NCI-H1105 treated with DMSO at 0.1 percent for 48 hours (cell line): ENCODE data around the gene LYSMD1.
"Not testable (repeated sequence)": the region's sequence is repeated elsewhere in the genome, so short reads cannot be mapped to it uniquely, and the experiment has no call there.

Experiments used
- DNase-seq: peaks from one replicate; lab custom pipeline; 2025; lab: John Stamatoyannopoulos, UW

The LYSMD1 gene, protein sequence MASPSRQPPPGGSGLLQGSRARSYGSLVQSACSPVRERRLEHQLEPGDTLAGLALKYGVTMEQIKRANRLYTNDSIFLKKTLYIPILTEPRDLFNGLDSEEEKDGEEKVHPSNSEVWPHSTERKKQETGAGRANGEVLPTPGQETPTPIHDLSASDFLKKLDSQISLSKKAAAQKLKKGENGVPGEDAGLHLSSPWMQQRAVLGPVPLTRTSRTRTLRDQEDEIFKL

DNA sequence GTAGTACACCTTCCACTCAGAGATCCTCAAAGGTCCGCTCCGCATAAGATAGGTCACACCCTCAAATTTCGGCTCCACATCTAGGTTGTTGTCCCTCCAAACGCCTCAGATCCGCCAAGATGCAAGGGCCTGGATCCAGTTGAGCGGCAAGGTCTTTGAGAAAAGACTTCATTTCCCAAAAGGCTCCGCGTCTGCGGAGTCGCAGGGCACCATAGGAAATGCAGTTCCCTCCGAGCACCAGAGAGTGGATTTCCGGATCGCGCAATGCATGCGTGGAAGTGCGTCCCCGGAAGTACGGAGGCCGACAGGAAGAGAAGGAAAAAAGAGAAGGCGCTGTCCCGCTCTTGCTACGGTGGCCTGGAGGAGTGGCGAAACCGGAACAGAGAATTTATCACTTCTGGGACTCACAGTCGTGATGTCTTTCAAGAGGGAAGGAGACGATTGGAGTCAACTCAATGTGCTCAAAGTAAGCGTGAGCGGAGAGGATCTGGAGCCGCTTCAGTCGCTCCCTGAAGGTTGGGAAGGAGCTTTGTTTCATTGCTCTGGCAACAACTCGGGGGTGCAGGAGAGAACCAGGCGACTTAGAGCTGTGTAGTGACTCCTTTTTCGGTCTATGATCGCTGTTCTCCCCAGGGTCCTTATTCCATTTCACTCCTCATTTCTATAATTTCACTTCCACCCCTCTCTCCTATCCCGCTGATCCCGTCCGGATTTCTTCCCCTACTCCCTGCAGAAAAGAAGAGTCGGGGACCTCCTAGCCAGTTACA, at the start of gene LYSMD1, which contains the start of gene SCNM1:
Gene LYSMD1 (minus strand): TSS at position 165 of the 767 bp plus-strand sequence. CDS start 644 bp downstream, outside the sequence.
Gene SCNM1 (plus strand): TSS at position 407 of the 767 bp plus-strand sequence. CDS start 9 bp downstream, at position 416.
- DNase-seq: peak; percentile 97

DNA sequence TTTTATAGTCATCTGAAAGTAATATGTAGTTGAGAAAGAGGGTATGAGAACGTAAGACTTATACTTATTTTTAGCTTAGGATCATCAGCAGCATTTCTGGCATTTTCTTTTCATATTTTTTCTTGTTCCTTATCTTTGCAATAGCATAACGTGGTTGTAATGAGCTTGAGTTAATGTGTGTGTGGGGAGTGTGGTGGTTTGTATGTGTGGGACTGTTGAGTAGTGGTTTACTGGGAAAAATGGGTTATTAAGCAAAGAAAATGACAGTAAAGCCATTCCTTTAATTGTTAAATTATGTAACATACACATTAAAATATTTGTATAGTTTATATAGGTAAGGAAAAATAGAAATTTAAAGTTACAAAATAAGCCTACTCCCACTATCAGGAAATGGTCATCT, 47.9 kb upstream of the LYSMD1 start:
- DNase-seq: no peak

DNA sequence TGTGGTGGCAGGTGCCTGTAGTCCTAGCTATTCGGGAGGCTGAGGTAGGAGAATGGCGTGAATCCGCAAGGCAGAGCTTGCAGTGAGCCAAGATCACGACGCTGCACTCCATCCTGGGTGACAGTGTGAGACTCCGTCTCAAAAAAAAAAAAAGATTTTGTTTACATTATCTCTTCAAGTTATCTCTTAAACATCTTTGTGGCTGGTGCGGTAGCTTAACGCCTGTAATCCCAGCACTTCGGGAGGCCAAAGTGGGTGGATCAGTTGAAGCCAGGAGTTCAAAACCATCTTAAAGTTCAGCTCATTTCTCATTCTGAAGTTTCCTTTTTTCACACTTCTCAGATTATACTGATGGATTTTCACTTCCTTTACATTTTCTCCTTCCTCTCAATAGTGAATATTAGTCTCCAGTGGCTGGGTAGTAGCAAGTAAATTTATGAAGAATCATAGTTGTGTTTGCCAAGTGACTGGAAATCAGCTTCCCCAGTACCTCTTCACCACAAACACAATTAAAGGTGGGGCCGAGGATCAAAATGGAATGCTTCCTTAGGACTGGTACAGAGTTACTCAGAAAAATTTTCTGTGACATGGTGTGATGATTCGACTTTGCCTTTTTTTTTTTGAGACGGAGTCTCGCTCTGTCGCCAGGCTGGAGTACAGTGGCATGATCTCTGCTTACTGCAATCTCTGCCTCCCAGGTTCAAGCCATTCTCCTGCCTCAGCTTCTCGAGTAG, 46.4 kb upstream of the LYSMD1 start:
- DNase-seq: no peak

DNA sequence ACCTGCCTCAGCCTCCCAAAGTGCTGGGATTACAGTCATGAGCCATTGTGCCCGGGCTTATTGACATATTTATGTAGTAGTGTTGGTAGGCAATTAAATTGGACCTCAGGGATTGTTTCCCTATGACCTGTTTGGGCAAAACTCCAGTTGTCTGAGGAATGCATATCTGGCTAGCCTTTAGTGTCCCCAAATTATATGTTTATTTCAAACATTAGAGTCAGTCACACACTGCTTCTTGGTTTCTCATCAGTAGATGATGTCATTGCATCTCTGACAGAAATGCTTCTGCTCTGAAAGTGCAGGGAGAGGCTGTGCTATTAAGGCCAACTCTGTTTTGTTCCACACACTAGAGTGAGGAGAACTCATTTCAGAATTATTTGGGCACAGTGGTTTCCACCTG, 45.1 kb upstream of the LYSMD1 start:
- no peak for DNase-seq

DNA sequence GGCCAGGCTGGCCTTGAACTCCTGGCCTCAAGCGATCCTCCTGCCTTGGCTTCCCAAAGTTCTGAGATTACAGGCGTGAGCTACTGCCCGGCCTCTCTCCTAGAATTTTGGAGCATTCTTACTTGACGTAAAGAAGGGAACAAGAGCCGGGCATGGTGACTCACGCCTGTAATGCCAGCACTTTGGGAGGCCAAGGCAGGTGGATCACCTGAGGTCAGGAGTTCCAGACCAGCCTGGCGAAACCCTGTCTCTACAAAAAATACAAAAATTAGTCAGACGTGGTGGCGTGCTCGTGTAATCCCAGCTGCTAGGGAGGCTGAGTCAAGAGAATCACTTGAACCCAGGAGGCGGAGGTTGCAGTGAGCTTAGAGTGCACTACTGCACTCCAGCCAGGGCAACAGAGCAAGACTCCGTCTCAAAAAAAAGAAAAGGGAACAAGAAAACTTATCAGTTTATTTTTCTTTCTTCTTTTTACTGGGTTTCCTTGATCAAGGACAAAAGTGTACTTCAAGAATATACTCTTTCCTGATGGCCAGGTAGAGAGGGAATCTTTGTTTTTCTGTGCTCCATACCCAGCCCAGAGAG, 39.8 kb upstream of the LYSMD1 start:
- not testable (repeated sequence) for DNase-seq

DNA sequence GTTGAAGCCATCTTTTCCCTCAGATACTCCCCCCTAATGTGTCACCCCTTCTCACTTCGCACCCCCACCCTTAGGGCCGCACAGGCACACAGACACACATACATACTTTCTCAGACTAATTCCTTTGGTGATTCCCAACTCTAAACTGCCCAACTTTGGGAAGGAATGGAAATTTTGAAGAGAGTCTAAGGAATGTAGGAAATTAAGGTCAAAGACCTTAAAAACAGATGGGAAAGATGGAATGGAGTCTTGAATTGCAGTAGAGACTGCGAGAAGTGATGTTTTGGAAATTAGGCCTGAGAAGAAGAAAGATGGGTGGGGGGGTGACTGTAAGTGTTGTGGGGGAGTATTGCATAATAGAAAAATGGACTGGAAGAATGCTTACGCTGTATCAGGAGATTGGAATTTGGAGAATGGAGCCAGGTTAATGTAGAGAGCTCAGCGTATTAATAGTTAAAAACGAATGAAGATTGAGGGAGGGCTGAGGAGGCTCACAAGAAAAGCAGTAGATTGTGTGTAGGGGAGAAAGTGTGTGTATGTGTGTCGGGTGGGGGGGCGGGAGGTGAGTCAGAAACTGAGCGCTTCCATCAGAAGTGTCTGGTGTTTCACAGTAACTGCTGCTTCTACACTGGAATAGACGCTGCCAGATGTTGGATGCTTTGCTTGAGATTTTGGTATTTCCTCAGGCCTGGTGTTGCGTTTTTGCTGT, 34.3 kb upstream of the LYSMD1 start:
- DNase-seq: no peak

DNA sequence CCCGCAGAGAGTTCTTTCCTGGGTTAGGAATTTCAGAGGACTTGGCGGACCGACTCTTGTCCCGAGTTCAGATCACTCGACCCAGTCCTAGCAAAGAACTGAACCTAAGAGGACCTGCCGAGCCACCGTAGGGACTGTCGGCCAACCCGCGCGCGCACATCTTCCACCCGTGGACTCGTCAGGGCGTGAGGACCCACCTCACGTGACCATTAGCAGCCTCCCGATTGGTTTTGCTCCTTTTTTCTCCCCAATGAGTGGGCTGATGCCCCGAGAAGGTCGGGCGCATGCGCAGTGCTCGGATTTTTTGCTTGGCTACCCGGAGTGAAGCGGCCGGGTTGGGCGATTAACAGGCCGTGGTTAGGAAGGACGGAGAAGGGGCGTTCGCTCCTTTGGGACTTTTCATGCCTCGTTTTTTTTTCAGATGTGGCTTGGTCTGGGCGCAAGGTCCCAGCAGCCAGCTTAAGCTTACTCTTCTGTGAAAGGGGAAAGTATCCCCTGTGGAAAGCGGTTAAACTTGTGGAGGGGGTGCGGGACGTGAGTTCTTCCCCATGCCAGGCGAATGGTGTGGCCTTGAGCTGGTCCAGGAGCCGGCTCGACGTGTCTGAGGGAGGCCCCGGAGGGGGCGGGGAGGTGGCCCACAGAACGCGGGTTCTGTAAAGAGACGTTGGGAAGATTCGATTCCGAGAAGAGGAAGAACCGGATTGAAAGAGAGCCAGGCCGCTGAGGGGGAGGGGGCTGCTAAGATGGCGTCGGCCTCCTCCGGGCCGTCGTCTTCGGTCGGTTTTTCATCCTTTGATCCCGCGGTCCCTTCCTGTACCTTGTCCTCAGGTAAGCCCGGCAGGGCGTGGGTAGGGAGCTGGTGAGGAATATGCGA, 32.8 kb upstream of the LYSMD1 start, which contains the start of gene PIP5K1A:
Gene PIP5K1A (plus strand): TSS at position 299 of the 874 bp plus-strand sequence. CDS start 445 bp downstream, at position 744.
- DNase-seq: peak; percentile 99

DNA sequence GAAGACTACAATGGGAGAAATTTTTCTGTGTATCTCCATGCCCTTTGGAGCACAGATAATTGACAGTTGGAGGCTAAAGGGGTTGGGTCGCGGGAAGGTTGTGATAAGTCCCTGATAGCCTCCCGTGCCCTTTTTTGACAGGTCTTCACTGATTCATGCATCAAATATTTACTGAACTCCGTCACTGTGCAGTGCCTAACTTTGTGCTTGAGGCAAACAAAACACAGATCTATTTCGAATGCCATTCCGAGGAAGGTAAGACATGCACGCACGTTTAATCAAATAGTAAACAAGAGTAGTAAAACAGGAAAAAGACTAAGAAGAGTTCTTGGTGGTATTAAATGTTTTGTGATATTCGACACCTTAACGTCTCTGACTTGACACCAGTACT, 32.2 kb upstream of the LYSMD1 start:
- DNase-seq: no peak

DNA sequence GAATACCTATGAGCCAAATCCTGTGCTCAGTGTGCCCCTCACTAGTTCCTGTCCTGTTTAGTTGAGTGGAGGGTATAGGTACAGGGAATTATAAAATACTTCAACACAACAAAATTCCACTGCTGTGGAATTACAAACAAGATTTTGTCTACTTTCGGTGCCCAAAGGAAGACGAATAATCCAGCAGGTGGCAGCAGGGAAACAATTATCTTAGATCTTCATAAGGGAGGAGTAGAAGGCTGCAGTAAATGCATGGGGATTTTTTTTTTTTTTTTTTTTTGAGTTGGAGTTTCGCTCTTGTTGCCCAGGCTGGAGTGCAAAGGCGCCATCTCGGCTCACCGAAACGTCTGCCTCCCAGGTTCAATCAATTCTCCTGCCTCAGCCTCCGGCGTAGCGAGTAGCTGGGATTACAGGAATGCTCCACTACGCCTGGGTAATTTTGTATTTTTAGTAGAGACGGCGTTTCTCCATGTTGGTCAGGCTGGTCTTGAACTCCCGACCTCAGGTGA, 30.6 kb upstream of the LYSMD1 start:
- peak; percentile 74 for DNase-seq

DNA sequence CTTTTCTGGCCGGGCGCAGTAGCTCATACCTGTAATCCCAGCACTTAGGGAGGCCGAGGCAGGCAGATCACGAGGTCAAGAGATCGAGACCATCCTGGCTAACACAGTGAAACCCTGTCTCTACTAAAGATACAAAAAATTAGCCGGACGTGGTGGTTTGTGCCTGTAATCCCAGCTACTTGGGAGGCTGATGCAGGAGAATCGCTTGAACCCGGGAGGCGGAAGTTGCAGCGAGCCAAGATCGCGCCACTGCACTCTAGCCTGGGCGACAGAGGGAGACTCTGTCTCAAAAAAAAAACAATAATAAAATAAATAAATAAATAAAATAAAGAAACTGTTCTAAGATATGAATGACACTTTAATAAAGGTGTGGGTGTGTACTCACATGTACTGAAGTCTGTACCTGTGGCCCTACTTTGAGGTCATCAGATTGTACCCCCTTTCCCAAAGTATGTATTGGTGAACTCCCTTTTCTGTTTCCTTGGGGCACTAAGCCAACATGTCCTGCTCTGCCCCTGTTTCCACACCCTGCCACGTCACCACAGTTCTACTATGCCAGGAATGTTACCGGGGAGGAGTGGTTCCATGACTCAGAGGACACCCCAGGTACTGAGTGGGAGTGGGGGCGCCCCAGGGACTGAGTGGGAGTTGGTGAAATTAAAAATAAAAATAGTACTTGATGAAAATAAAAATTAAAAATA, 29.3 kb upstream of the LYSMD1 start:
- not testable (repeated sequence) for DNase-seq

DNA sequence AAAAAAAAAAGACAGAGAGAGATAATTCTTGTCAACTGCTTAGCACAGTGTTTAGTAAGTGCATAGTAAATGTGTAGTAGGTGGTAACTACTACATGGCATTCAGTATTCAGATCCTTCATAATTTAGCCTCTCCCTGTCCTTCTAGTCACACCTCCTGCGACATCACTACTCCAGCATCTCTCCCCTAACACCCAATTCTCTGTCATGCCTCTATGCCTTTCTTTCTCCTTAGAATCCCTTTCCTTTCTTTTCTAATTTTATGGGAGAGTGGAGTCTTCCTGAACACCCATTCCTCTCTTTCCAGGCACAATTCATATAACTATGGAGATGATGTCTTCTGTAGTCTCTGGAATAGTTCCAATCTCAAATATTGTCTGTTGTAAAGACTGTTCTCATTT, 28.2 kb upstream of the LYSMD1 start:
- no peak for DNase-seq

DNA sequence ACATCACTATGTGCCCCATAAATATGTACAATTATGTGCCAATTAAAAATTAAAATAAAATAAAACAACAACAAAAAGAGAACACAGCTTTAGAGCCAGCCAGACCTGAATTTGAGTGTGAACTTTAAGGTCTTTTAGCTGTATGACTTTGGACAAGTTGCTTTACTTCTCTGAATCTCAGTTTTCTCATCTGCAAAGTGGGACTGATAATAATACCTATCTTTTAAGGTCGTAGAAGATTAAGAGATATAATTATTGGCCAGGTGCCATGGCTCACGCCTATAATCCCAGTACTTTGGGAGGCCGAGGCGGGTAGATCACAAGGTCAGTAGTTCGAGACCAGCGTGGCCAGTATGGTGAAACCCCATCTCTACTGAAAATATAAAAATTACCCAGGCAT, 27.6 kb upstream of the LYSMD1 start:
- no peak for DNase-seq

DNA sequence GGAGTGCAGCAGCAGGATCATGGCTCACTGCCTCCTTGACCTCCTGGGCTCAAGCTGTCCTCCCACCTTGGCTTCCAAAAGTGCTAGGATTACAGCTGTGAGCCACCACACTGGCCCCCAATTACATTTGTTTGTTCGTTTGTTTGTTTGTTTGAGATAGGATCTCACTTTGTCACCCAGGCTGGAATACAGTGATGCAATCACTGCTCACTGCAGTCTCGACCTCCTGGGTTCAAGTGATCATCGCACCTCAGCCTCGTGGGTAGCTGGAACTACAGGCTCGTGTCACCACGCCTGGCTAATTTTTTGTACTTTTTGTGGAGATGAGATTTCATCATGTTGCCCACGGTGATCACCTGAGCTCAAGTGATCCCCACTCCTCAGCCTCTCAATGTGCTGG, 26.3 kb upstream of the LYSMD1 start:
- DNase-seq: no peak

DNA sequence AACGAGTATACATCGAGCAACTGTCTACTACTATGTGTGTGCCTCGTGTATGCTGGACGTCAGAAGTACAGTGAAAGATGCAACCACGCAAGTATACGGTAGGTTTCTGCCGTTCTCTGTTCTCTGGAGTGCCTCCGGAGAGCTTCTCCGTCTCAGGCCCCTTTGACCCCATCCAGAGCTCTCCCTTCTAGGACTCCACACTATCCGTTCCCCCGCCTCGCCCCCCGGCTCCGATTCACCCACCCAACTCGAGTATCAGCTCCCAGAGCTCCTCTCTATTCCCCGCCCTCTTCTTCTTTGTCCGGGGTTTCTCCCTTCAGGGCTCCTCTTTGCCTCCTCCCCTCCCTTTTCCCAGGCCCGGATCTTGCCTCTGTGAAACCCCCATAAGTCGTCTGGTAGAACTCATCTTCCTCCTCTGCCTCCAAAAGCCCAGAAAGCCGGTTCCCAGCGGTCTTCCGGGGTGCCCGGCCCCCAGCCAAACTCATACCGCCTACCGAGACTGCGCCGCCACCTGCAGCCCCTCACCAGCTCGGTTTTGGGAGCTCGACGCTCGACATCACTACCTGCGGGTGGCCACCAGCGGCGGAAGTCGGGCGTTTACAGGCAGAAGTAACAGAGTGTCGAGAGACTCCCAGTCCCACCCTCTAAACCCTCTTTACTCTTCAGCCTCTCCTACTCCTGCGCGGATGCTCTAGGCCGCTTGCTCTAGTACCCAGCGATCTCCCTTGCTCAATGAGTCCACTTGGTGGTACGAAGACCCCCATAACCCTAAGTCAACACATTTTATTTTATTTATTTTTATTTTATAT, 24.1 kb upstream of the LYSMD1 start, which contains the start of gene VPS72:
Gene VPS72 (minus strand): TSS at position 561 of the 809 bp plus-strand sequence. CDS start 76 bp downstream, at position 485.
- DNase-seq: peak; percentile 92

DNA sequence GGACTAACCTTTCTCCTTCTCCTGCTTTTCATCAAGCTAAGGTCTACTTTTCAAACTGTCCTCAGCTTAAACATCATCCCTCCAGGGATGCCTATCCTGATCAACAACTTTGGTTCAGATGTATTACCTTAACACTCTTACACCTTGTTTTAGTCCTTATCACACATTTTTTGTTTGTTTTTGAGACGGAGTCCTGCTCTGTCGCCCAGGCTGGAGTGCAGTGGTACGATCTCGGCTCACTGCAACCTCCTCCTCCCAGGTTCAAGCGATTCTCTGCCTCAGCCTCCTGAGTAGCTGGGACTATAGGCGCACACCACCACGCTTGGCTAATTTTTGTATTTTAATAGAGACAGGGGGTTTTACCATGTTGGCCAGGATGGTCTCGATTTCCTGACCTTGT, 23.0 kb upstream of the LYSMD1 start:
- DNase-seq: not testable (repeated sequence)

DNA sequence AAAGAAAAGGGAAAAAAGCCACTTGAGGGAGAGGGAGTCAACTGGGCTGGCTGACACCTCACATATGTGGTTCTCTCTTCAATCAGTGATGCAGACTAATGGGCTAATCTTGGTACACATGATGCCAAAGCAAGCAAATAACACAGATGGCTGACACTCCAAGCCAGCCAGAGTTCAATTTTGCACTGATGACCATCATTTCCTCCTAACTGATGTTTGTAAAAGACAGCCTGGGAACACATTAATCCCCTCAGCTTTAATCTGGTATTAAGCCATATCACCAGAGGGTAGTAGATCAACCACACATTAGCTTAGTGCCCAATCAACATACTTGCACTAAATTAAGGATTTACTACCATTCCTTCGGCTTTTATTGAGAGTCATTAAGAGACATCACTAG, 21.5 kb upstream of the LYSMD1 start:
- DNase-seq: no peak

DNA sequence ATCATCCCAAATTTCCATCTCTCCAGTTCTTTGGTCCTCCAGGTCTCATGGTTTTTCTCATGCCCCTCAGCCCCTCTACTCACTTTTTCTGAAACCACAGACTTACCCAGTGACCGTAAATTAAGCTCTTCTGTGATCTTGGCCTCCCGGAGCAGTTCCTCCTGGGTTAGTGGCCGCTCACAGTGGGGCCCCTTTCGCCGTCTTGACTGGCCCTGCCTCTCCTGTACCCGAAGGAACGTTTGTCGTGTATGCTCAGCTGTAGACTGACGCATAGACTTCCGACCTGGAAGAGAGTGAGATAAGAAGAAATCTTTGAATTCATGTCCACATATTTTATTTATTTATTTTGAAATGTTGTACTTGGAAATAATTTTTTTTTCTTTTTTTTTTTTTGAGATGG, 18.5 kb upstream of the LYSMD1 start:
- no peak for DNase-seq

DNA sequence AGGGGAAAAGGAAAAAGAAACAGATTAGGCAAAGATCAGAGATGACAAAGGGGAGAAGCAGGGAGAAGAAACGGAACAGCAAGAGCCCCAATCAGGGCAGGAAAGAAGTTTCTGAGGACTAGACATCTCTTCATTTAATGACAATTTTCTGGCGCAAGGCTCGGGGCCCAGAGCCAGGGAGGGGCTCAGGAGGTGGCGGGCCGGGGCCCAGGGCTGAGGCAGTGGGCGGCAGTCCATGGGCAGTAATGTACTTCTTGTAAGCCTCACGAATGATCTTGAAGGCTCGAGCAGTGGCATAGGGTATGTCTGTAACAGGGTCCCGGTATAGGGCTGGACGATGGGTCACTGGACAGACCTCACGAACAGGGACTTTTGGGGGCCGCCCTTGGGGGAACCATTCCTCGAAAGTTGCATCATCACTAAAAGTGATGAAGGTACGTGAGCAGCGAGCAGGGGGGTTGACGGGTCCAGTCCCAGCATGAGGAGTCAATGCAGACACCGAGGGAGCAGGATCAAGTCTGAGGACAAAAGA, 10.9 kb upstream of the LYSMD1 start:
- no peak for DNase-seq
